Endothelial cell (in vitro differentiated cells): Measurements from ENCODE around the gene PCSK1N. TPM values are rescaled to one million over a fixed set of nuclear protein-coding genes. Genes with fewer than 3 reads are reported as not detected.

ENCODE experiments used
- DNase-seq: peaks from one replicate; pipeline ENCODE4 v3.0.0; 2021; ENCODE audit warnings: low spot score
- H3K27ac Mint-ChIP-seq: one replicate; pipeline ENCODE4 v1.8.0; 2021; ENCODE audit warnings: mixed read lengths, inconsistent platforms; ENCODE audit not compliant: unreplicated experiment
- H3K27me3 Mint-ChIP-seq: one replicate; pipeline ENCODE4 v1.8.0; 2021; ENCODE audit warnings: mild to moderate bottlenecking, moderate library complexity, mixed read lengths, inconsistent platforms; ENCODE audit not compliant: unreplicated experiment
- H3K36me3 Mint-ChIP-seq: one replicate; pipeline ENCODE4 v1.8.0; 2021; ENCODE audit warnings: mild to moderate bottlenecking, low read depth, mixed read lengths, inconsistent platforms; ENCODE audit not compliant: unreplicated experiment
- H3K4me1 Mint-ChIP-seq: one replicate; pipeline ENCODE4 v1.8.0; 2021; ENCODE audit warnings: mild to moderate bottlenecking, mixed read lengths, inconsistent platforms; ENCODE audit not compliant: unreplicated experiment
- H3K4me3 Mint-ChIP-seq: one replicate; pipeline ENCODE4 v1.8.0; 2021; ENCODE audit warnings: mild to moderate bottlenecking, mixed read lengths, inconsistent platforms; ENCODE audit not compliant: unreplicated experiment
- H3K9me3 Mint-ChIP-seq: one replicate; pipeline ENCODE4 v1.8.0; 2021; ENCODE audit warnings: mixed read lengths, inconsistent platforms; ENCODE audit not compliant: unreplicated experiment
- CTCF ChIP-seq: fragments of 200-600 bp; sonication (generic); IDR thresholded peaks from one replicate; pipeline ENCODE4 v1.5.0; 2021; ENCODE audit warnings: antibody characterized with exemption; ENCODE audit not compliant: unreplicated experiment
- total RNA-seq: library from RNA; stranded (reverse); fragmentation: NEBNext Ultra II Directional; extraction: Animal tissue kit (Norgen Biotek cat#: 25700); gene quantifications from one replicate; pipeline ENCODE4 v1.2.1, GENCODE V29; 2021; ENCODE audit not compliant: unreplicated experiment

PCSK1N gene
- total RNA-seq, 1 donor from 2014 or later = 2.0 TPM

GRCh38 chrX:48818866-48819265 lies 16.5 kb downstream of the PCSK1N start:
- no peak for TF ChIP-seq CTCF
- peaks cover 24% of the 10 kb centered on the region for H3K36me3 Mint-ChIP-seq
- H3K27me3 Mint-ChIP-seq = peaks cover 1% of the 10 kb centered on the region
- no peak for DNase-seq
- no peaks in the 10 kb centered on the region for H3K9me3 Mint-ChIP-seq
- no peaks in the 10 kb centered on the region for H3K4me1 Mint-ChIP-seq
- no peak overlapping the region for H3K4me3 Mint-ChIP-seq
- no peak overlapping the region for H3K27ac Mint-ChIP-seq

DNA sequence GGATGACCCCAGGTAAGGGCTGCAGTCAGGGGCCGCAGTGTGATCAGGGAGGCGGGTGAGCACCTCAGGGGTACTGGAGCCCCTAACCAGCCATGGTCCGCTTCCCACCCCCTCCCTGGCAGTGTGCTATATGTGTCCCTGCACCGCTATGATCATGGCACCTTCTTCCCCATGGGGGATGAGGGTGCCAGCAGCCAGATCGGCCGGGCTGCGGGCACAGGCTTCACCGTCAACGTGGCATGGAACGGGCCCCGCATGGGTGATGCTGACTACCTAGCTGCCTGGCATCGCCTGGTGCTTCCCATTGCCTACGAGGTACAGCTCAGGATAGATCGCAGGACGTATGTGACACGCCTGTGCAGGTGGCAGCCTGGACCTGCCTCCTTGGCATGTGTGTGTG lies 17.3 kb downstream of the PCSK1N start:
- Mint-ChIP-seq H3K27ac (no peak overlapping the region), H3K4me3 (no peak overlapping the region), H3K9me3 (no peaks in the 10 kb centered on the region), H3K27me3 (peaks cover 1% of the 10 kb centered on the region), H3K36me3 (peaks cover 22% of the 10 kb centered on the region), H3K4me1 (no peaks in the 10 kb centered on the region)
- DNase-seq = no peak
- TF ChIP-seq CTCF = no peak

DNA sequence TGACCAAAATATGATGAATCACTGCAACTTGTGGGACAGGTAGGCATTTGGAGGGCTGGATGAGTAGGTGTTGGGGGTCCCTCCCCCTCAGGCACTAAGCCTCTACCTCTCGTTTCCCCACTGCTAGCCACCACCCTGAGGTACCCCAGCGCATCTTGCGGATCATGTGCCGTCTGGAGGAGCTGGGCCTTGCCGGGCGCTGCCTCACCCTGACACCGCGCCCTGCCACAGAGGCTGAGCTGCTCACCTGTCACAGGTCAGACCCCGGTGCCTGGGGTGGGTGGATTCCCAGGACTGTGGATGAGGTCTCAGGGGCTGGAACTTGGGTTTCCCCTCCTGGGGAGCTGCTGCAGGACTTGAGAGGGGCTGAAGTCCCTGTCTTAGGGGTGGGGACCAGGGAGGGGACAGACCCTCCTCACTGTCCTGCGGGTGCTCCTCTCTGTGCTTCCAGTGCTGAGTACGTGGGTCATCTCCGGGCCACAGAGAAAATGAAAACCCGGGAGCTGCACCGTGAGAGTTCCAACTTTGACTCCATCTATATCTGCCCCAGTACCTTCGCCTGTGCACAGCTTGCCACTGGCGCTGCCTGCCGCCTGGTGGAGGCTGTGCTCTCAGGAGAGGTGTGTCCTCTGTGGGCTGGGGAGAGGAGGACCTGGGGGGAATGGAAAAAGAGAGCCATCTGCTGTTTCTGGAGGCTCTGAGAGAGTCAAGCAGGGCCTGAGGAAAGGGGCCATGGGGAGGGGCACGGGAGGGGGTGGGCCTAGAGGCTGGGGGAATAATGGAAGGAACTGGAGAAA lies 19.2 kb downstream of the PCSK1N start:
- TF ChIP-seq CTCF = no peak
- Mint-ChIP-seq H3K9me3 (no peaks in the 10 kb centered on the region), H3K4me3 (no peak overlapping the region), H3K27ac (no peak overlapping the region), H3K36me3 (peaks cover 18% of the 10 kb centered on the region), H3K4me1 (no peaks in the 10 kb centered on the region), H3K27me3 (peaks cover 1% of the 10 kb centered on the region)
- no peak for DNase-seq

GRCh38 chrX:48815266-48815665 lies 20.1 kb downstream of the PCSK1N start:
- H3K36me3 Mint-ChIP-seq = peaks cover 18% of the 10 kb centered on the region
- H3K4me3 Mint-ChIP-seq = no peak overlapping the region
- peaks cover 1% of the 10 kb centered on the region for H3K27me3 Mint-ChIP-seq
- no peak for DNase-seq
- H3K27ac Mint-ChIP-seq = no peak overlapping the region
- no peak for TF ChIP-seq CTCF
- H3K4me1 Mint-ChIP-seq = no peaks in the 10 kb centered on the region
- H3K9me3 Mint-ChIP-seq = no peaks in the 10 kb centered on the region

- H3K36me3 Mint-ChIP-seq = peaks cover 16% of the 10 kb centered on the region
- no peak overlapping the region for H3K27ac Mint-ChIP-seq
These were observed 20.7 kb downstream of the PCSK1N start for GRCh38 chrX:48814722-48815121.

More at GRCh38 chrX:48814722-48815121, 20.7 kb downstream of the PCSK1N start:
- no peak overlapping the region for H3K4me3 Mint-ChIP-seq
- no peaks in the 10 kb centered on the region for H3K9me3 Mint-ChIP-seq
- peaks cover 1% of the 10 kb centered on the region for H3K27me3 Mint-ChIP-seq
- no peak for DNase-seq
- no peak for TF ChIP-seq CTCF
- no peaks in the 10 kb centered on the region for H3K4me1 Mint-ChIP-seq
